ENCODE data around the gene PPP2R5B.

The PPP2R5B gene

DNA sequence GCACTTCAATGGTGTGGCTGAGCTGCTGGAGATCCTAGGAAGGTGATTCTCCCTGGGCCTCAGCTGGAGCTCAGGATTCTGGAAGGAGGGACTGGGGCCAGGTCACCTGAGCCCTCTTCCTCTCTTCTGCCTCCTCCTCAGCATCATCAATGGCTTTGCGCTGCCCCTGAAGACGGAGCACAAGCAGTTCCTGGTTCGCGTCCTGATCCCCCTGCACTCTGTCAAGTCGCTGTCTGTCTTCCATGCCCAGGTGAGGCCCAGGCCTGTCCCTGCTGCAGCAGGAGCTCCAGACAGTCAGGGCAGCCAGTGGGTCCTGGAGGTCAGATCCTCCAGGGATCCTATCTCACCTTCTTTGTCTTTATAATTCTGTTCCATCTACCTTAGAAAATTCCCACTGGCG, 5.9 kb downstream of the PPP2R5B start:
- DNase-seq (ENCODE audit: low spot score), result no peak

DNA sequence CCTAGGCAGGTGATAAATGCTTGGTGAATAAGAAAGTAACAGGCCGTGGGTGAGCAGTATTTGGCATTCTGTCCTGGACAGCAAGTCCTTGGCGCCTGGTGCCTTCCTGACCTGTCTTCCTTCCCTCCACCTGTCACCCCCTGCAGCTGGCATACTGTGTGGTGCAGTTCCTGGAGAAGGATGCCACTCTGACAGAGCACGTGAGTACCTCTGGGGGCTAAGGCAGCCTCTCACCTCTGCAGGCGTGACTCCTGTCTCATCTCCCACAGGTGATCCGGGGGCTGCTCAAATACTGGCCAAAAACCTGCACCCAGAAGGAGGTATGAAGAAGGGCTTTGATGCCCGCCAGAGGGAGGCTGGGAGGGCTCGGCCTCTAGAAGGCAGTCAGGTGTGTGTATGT, 6.8 kb downstream of the PPP2R5B start:
- no peak for DNase-seq (ENCODE audit: low spot score)

- DNase-seq (ENCODE audit: low spot score), result no peak
These were observed 7.8 kb downstream of the PPP2R5B start for GRCh38 chr11:64932324-64932723.

GRCh38 chr11:64933213-64933934, 8.9 kb downstream of the PPP2R5B start:
- DNase-seq (ENCODE audit: low spot score), result no peak

DNA sequence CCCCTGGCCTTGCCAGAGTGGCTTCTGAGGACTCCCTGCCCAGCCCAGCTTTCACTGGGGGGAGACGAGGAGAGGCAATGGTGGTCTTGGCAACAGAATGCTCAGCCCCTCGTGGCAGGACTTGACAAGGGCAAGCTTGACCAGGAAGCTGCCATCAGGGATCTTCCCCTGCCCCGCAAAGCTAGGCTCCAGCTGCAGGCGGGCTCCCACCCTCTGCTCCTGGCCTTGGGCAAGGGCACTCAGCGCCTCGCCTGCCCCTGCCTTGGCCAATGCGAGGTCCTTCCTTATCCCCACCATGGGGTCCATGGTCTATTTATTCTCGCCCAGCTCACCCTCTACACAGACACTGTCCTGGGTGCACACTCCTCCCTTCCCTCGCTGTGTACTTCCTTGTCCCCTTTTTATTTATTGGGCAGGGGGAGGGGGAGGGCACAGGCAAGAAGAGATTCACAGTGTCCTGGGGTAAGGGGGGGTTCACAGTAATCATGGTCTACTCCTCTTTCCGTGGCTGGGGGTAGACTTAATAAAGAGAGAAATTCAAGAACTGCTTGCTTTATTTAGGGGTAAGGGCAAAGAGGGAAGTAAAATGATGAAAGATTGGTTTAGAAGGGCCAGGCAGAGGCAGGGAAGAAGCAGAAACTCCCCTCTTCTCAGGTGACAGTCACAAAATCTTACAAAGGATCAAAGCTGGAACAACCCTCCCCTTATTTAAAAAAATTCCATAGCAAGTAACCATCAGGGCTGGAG, 9.6 kb downstream of the PPP2R5B start:
- DNase-seq (ENCODE audit: low spot score), result no peak

GRCh38 chr11:64934682-64935358, 10.3 kb downstream of the PPP2R5B start:
- DNase-seq (ENCODE audit: low spot score), result no peak

GRCh38 chr11:64935359-64936081, 11.0 kb downstream of the PPP2R5B start, which contains the start of gene GPHA2:
Gene GPHA2, minus strand, starts transcription at chr11:64935893. Its CDS starts 433 bp downstream, at chr11:64935460.
- no peak for DNase-seq (ENCODE audit: low spot score)

DNA sequence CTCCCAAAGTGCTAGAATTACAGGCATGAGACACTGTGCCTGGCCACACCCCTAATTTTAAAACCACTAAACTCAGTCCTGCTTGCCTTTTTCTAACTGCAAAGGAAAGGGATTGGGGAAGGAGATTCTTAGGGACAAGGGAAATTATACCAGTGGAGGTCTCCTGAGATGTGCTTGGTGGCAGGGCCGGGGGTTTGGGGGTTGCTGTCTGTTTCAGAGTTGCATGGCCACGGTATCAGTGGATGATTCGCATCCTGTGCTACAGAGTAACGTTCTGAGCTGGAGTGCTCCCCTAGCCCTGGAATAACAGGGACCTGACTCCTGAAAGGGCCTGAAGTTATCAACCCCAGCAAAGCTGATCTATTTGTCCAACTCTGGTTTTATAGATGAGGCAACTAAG, 12.1 kb downstream of the PPP2R5B start:
- DNase-seq (ENCODE audit: low spot score), result no peak

- peak; percentile 20 for DNase-seq (ENCODE audit: low spot score)
These were observed 22.8 kb downstream of the PPP2R5B start for GRCh38 chr11:64947208-64947814.

DNA sequence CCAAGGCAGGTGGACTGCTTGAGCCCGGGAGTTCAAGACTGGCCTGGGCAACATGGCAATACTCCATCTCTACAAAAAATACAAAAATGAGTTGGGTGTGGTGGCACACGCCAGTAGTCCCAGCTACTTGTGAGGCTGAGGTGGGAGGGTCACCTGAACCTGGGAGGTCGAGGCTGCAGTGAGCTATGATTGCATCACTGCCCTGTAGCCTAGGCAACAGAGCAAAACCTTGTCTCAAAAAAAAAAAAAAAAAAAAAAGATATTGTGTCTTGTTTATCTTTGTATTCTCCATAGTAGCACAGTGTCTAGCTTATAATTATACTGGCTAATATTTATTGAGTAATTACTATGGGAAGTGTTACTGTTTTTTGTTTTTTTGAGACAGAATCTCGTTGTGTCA, 27.0 kb downstream of the PPP2R5B start:
- no peak for DNase-seq (ENCODE audit: low spot score)

GRCh38 chr11:64954201-64954600, 29.7 kb downstream of the PPP2R5B start:
- no peak for DNase-seq (ENCODE audit: low spot score)

DNA sequence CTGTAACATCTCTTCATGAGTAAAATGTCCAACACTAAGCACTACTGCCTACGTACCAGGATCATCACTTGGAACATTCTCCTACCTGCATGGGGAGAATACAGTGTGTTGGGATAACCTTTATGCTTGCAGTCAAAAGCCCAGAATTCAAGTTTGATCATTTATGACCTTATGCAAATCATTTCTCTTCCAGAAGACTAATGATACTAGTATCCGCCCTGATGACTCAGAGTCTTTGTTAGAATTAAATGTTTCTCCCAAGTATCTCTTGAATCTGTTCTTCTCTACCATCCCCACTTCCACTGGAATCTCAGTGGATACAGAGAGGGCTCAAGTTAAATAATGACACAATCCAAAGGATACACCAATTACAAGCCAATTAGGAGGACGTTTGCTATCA, 35.0 kb downstream of the PPP2R5B start:
- DNase-seq (ENCODE audit: low spot score), result no peak

DNA sequence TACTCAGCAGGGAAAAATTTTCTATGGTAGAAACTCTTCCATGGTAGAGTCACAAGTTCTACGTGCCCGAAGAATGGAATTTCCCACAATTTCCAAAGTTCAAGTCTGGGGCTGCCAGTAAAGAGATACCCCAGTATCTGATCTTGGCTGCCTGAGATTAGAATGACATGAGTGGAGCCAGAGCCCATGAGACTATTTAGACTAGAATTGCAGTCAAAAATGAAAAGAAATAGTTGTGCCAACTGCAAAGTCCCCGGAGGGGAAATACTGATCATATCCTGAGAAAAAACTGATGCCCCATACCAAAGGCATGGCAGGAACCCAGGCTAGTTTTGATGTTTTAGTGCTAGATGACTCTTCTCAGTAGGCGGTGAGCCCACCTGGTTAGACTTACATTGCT, 36.2 kb downstream of the PPP2R5B start:
- DNase-seq (ENCODE audit: low spot score), result no peak

GRCh38 chr11:64963072-64963631, 38.7 kb downstream of the PPP2R5B start:
- DNase-seq (ENCODE audit: low spot score), result no peak

- no peak for DNase-seq (ENCODE audit: low spot score)
These were observed 42.9 kb downstream of the PPP2R5B start for GRCh38 chr11:64967375-64967774.

- peak; percentile 90 for DNase-seq (ENCODE audit: low spot score)
These were observed 44.7 kb downstream of the PPP2R5B start for GRCh38 chr11:64969209-64969608.

DNA sequence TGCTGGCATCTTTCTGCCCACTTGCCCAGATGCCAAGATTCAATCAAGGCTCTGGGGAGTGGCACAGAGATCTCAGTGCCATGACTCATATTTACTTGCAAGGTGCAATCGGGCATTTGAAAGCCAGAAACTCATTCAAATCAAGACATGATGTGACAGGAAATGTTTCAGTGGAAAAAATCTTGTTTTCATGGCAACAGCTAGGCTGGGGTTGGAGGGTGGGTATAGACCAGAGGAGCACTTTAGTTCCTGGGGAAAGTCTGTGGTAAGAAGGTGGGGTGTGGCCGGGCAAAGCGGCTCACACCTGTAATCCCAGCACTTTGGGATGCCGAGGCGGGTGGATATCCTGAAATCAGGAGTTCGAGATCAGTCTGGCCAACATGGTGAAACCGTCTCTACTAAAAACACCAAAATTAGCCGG, 46.3 kb downstream of the PPP2R5B start:
- peak; percentile 90 for DNase-seq (ENCODE audit: low spot score)

GRCh38 chr11:64971421-64972233, 47.1 kb downstream of the PPP2R5B start, which contains the start of gene MAJIN:
Gene MAJIN, minus strand, starts transcription at chr11:64972108. Its CDS starts 12,703 bp downstream, at chr11:64959405.
- DNase-seq (ENCODE audit: low spot score), result peak; percentile 89

DNA sequence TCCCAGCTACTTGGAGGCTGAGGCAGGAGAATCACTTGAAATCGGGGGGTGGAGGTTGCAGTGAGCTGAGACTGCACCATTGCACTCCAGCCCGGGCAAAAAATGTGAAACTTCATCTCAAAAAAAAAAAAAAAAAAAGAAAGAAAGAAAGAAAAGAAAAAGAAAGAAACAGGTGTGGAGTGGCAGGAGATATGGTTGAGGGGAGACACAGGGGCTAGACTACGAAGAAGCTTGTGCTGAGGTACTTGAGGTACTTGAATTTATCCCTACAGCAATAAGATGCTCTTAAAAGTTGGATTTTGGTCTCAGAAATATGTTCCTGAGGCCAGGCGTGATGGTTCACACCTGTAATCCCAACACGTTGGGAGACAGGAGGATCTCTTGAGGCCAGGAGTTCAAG, 49.6 kb downstream of the PPP2R5B start:
- no peak for DNase-seq (ENCODE audit: low spot score)

DNA sequence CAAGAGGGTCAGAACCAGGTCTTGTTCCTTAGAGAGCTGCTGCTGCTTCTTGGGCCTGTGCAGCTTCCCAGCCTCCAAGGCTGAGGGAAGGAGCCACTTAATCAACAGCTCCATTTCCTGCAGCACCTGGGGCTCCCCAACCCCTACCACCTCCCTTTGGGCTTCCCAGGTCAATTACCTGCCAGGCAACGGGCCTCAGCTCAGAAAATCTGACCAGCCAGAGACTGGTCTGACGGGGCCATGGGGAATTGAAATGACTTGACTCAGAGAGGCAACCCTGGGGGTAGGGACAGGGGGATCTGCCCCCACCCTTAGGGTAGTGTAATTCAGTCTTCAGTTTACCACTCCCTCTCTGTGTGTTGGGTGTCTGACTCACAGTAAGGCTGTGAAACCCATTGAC, 52.2 kb downstream of the PPP2R5B start:
- DNase-seq (ENCODE audit: low spot score), result no peak

Data from kidney tubule cell (primary cell).